ENCODE measurements around the gene SLC7A6. TPM values are rescaled to one million over a fixed set of nuclear protein-coding genes. Genes with fewer than 3 reads are reported as not detected.

Gene SLC7A6
- total and polyA plus RNA-seq, 2 of the 13 experiments (the other 11 are each of a cell fraction or from before 2014, with no cell fraction given): 35.8 to 70.8 TPM

DNA sequence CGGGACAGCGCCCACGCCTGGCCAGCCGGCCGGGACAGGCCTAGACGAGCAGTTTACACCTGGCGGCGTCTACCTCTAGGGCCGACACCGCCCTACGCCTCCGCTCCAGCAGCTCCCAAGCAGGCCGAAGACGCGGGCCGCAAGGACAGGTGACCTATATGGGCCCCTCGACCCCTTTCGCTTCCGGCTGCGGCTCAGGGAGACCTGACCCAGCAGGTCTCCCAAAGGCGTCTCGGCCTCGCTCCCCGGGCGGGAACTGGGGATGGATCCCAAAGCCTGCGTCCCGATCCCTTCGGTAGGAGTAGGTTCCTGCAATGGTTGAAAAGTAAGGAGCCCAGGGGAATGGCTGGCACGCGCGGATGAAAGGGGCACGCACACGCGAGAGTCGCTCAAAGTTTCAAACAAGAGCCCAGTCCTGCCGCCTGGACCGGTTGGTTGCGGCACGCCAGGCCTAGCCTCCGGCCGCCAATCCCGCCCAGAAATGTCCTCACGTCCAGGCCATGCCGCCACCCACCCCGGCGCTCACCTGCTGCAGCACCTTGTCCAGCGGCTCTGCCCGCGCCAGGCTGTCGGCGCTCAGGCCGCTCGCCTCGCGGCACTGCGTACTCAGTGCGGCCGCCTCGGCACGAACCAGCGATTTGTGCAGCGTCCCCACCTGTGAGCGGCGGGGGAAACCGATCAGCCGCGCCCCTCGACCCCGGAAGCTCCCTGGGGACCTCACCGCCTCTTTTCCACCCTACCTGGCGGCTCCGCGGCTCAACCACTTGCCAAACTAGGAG lies 29.0 kb upstream of the SLC7A6 start (continued):
- TF ChIP-seq, protein P1, sequence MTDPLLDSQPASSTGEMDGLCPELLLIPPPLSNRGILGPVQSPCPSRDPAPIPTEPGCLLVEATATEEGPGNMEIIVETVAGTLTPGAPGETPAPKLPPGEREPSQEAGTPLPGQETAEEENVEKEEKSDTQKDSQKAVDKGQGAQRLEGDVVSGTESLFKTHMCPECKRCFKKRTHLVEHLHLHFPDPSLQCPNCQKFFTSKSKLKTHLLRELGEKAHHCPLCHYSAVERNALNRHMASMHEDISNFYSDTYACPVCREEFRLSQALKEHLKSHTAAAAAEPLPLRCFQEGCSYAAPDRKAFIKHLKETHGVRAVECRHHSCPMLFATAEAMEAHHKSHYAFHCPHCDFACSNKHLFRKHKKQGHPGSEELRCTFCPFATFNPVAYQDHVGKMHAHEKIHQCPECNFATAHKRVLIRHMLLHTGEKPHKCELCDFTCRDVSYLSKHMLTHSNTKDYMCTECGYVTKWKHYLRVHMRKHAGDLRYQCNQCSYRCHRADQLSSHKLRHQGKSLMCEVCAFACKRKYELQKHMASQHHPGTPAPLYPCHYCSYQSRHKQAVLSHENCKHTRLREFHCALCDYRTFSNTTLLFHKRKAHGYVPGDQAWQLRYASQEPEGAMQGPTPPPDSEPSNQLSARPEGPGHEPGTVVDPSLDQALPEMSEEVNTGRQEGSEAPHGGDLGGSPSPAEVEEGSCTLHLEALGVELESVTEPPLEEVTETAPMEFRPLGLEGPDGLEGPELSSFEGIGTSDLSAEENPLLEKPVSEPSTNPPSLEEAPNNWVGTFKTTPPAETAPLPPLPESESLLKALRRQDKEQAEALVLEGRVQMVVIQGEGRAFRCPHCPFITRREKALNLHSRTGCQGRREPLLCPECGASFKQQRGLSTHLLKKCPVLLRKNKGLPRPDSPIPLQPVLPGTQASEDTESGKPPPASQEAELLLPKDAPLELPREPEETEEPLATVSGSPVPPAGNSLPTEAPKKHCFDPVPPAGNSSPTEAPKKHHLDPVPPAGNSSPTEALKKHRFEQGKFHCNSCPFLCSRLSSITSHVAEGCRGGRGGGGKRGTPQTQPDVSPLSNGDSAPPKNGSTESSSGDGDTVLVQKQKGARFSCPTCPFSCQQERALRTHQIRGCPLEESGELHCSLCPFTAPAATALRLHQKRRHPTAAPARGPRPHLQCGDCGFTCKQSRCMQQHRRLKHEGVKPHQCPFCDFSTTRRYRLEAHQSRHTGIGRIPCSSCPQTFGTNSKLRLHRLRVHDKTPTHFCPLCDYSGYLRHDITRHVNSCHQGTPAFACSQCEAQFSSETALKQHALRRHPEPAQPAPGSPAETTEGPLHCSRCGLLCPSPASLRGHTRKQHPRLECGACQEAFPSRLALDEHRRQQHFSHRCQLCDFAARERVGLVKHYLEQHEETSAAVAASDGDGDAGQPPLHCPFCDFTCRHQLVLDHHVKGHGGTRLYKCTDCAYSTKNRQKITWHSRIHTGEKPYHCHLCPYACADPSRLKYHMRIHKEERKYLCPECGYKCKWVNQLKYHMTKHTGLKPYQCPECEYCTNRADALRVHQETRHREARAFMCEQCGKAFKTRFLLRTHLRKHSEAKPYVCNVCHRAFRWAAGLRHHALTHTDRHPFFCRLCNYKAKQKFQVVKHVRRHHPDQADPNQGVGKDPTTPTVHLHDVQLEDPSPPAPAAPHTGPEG (CRISPR knock-in tag; IDR thresholded peaks at IDR 0.05): no peak; the same call in none of the 2 replicates
- TF ChIP-seq, protein P2, sequence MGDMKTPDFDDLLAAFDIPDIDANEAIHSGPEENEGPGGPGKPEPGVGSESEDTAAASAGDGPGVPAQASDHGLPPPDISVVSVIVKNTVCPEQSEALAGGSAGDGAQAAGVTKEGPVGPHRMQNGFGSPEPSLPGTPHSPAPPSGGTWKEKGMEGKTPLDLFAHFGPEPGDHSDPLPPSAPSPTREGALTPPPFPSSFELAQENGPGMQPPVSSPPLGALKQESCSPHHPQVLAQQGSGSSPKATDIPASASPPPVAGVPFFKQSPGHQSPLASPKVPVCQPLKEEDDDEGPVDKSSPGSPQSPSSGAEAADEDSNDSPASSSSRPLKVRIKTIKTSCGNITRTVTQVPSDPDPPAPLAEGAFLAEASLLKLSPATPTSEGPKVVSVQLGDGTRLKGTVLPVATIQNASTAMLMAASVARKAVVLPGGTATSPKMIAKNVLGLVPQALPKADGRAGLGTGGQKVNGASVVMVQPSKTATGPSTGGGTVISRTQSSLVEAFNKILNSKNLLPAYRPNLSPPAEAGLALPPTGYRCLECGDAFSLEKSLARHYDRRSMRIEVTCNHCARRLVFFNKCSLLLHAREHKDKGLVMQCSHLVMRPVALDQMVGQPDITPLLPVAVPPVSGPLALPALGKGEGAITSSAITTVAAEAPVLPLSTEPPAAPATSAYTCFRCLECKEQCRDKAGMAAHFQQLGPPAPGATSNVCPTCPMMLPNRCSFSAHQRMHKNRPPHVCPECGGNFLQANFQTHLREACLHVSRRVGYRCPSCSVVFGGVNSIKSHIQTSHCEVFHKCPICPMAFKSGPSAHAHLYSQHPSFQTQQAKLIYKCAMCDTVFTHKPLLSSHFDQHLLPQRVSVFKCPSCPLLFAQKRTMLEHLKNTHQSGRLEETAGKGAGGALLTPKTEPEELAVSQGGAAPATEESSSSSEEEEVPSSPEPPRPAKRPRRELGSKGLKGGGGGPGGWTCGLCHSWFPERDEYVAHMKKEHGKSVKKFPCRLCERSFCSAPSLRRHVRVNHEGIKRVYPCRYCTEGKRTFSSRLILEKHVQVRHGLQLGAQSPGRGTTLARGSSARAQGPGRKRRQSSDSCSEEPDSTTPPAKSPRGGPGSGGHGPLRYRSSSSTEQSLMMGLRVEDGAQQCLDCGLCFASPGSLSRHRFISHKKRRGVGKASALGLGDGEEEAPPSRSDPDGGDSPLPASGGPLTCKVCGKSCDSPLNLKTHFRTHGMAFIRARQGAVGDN (CRISPR knock-in tag; IDR thresholded peaks at IDR 0.05): peak; percentile 85
- TF ChIP-seq, protein P3, sequence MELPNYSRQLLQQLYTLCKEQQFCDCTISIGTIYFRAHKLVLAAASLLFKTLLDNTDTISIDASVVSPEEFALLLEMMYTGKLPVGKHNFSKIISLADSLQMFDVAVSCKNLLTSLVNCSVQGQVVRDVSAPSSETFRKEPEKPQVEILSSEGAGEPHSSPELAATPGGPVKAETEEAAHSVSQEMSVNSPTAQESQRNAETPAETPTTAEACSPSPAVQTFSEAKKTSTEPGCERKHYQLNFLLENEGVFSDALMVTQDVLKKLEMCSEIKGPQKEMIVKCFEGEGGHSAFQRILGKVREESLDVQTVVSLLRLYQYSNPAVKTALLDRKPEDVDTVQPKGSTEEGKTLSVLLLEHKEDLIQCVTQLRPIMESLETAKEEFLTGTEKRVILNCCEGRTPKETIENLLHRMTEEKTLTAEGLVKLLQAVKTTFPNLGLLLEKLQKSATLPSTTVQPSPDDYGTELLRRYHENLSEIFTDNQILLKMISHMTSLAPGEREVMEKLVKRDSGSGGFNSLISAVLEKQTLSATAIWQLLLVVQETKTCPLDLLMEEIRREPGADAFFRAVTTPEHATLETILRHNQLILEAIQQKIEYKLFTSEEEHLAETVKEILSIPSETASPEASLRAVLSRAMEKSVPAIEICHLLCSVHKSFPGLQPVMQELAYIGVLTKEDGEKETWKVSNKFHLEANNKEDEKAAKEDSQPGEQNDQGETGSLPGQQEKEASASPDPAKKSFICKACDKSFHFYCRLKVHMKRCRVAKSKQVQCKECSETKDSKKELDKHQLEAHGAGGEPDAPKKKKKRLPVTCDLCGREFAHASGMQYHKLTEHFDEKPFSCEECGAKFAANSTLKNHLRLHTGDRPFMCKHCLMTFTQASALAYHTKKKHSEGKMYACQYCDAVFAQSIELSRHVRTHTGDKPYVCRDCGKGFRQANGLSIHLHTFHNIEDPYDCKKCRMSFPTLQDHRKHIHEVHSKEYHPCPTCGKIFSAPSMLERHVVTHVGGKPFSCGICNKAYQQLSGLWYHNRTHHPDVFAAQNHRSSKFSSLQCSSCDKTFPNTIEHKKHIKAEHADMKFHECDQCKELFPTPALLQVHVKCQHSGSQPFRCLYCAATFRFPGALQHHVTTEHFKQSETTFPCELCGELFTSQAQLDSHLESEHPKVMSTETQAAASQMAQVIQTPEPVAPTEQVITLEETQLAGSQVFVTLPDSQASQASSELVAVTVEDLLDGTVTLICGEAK (IDR thresholded peaks at IDR 0.05): no peak
- TF ChIP-seq, protein P3 (CRISPR knock-in tag; IDR thresholded peaks at IDR 0.05): peak; percentile 31; the same call in 1 of the 2 replicates
- TF ChIP-seq HNRNPL (IDR thresholded peaks at IDR 0.05; ENCODE audit: low read depth, low read length) (peak; percentile 66; the same call in 1 of the 2 replicates), FOXP1 (IDR thresholded peaks at IDR 0.05) (no peak), FOXP1 (CRISPR knock-in tag; IDR thresholded peaks at IDR 0.05) (no peak), ZNF564 (CRISPR knock-in tag; IDR thresholded peaks at IDR 0.05) (peak; percentile 88; the same call in 1 of the 2 replicates)
